Uterus (tissue), 2 donors: ENCODE measurements around the gene MYH10.

ENCODE experiments used
- CTCF ChIP-seq, 4 experiments: fragments of 200-600 bp in 2 of 4; fragments of 450-650 bp in 2 of 4; sonication (generic) in 2 of 4; IDR thresholded peaks; one replicate each; pipeline ENCODE4 v1.5.1; 2016 to 2019; ENCODE audit warnings: antibody characterized with exemption in 4 of 4, mild to moderate bottlenecking in 2 of 4, moderate library complexity in 1 of 4
- POLR2A ChIP-seq, 2 donors: fragments of 450-650 bp; IDR thresholded peaks; one replicate each; pipeline ENCODE4 v1.6.1; 2016; ENCODE audit warnings: antibody characterized with exemption in 2 of 2, mild to moderate bottlenecking in 1 of 2, moderate library complexity in 1 of 2

DNA sequence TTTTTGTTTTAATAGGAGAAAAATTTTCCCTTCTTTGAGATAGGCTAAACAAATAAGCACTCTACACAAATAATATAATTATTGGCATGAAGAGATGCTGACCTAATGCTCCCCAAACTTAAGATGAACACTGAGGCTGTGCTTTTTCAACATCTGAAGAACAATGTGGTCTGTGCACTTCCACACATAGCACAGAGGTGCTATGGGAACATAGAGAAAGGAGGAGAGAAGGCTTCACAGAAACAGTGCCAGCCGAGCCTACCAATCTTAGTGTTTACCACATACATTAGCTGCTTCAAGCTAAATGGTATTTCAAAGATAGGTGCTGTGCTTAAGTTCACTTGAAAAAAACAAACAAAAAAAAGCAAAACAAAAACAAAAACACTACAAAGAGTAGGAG is 72.4 kb downstream of the MYH10 start:
- no peak for TF ChIP-seq CTCF (IDR thresholded peaks at IDR 0.05)
- no peak for TF ChIP-seq POLR2A (IDR thresholded peaks at IDR 0.05)
